IMR-90 (cell line): ENCODE results near the gene UGT1A10.
"Not testable (repeated sequence)": the region's sequence is repeated elsewhere in the genome, so short reads cannot be mapped to it uniquely, and the experiment has no call there.

ENCODE experiments used
- MAFK ChIP-seq: IDR thresholded peaks from 2 replicates; pipeline ENCODE4 v1.6.1; 2012; ENCODE audit warnings: low read depth, low read length, improper control_type of control experiment
- POLR2A ChIP-seq: IDR thresholded peaks from 2 replicates; pipeline ENCODE4 v1.6.1; 2012; ENCODE audit warnings: mild to moderate bottlenecking, low read depth, low read length
- SMC3 ChIP-seq: fragments of 150-350 bp; IDR thresholded peaks from 2 replicates; pipeline ENCODE4 v1.6.1; 2016; ENCODE audit warnings: low read depth, mild to moderate bottlenecking, antibody characterized with exemption, low read length, moderate library complexity

GRCh38 chr2:233621863-233622262 is 14.4 kb upstream of the UGT1A10 start:
- TF ChIP-seq SMC3, POLR2A, MAFK: not testable (repeated sequence)
